WTC11 (cell line): ENCODE data around the gene OPN3. TPM values are rescaled to one million over a fixed set of nuclear protein-coding genes. Genes with fewer than 3 reads are reported as not detected.

Experiments used
- ATAC-seq: fragments of 200-7000 bp; cut with Tn5 transposase; 2 replicates; pipeline ENCODE4 v1.10.0; 2021; ENCODE audit warnings: mild to moderate bottlenecking, moderate library complexity
- CTCF ChIA-PET: fragments of 300-600 bp; sonication (Branson Sonifier 250); formaldehyde crosslinking; loops from one replicate; lab custom pipeline; 2021; ENCODE audit warnings: antibody characterized with exemption; lab: Charles Lee
- POLR2A ChIA-PET: fragments of 350-600 bp; sonication (Branson Sonifier 250); formaldehyde crosslinking; loops from one replicate; lab custom pipeline; 2021; ENCODE audit warnings: antibody characterized with exemption; lab: Charles Lee
- DNase-seq: peaks from one replicate; pipeline ENCODE4 v3.0.0; 2021; ENCODE audit warnings: low spot score
- H3K27ac Mint-ChIP-seq: 2 replicates; pipeline ENCODE4 v1.8.0; 2021; ENCODE audit warnings: mixed read lengths
- H3K27me3 Mint-ChIP-seq: 2 replicates; pipeline ENCODE4 v1.8.0; 2021; ENCODE audit warnings: low read depth, mild to moderate bottlenecking, moderate library complexity, mixed read lengths
- H3K36me3 Mint-ChIP-seq: 2 replicates; pipeline ENCODE4 v1.8.0; 2021; ENCODE audit warnings: mixed read lengths
- H3K4me1 Mint-ChIP-seq: 2 replicates; pipeline ENCODE4 v1.8.0; 2022; ENCODE audit warnings: mixed read lengths
- H3K4me3 Mint-ChIP-seq: 2 replicates; pipeline ENCODE4 v1.8.0; 2021; ENCODE audit warnings: mild to moderate bottlenecking, moderate library complexity, mixed read lengths
- H3K9me3 Mint-ChIP-seq: 2 replicates; pipeline ENCODE4 v1.8.0; 2021; ENCODE audit warnings: mixed read lengths
- AFF4 ChIP-seq: sonication (generic); formaldehyde crosslinking; IDR thresholded peaks from 2 replicates; pipeline ENCODE4 v1.8.1; 2023; ENCODE audit warnings: mild to moderate bottlenecking, missing genetic modification reagents, borderline replicate concordance
- ATF3 ChIP-seq: sonication (generic); formaldehyde crosslinking; conservative IDR thresholded peaks from 2 replicates; pipeline ENCODE4 v1.8.1; 2022; ENCODE audit warnings: mild to moderate bottlenecking, missing genetic modification reagents
- CBFB ChIP-seq: sonication (generic); formaldehyde crosslinking; IDR thresholded peaks from 2 replicates; pipeline ENCODE4 v1.8.1; 2022; ENCODE audit warnings: mild to moderate bottlenecking, low read depth, missing genetic modification reagents
- CDX4 ChIP-seq: fragments of 250-450 bp; sonication (Bioruptor Pico); IDR thresholded peaks from 2 replicates; pipeline ENCODE4 v1.9.0; 2021; ENCODE audit warnings: moderate library complexity, mild to moderate bottlenecking, inconsistent platforms, borderline replicate concordance
- E2F1 ChIP-seq: sonication (generic); formaldehyde crosslinking; IDR thresholded peaks from 2 replicates; pipeline ENCODE4 v1.8.0; 2022; ENCODE audit warnings: mild to moderate bottlenecking, missing genetic modification reagents
- EMX1 ChIP-seq: fragments of 250-450 bp; sonication (Bioruptor Pico); IDR thresholded peaks from 2 replicates; pipeline ENCODE4 v1.8.0; 2021; ENCODE audit warnings: mild to moderate bottlenecking
- ESRRA ChIP-seq: sonication (generic); formaldehyde crosslinking; IDR thresholded peaks from 2 replicates; pipeline ENCODE4 v1.8.1; 2022; ENCODE audit warnings: mild to moderate bottlenecking, missing genetic modification reagents, borderline replicate concordance
- FOXP1 ChIP-seq: sonication (generic); formaldehyde crosslinking; IDR thresholded peaks from 2 replicates; pipeline ENCODE4 v1.8.0; 2022; ENCODE audit warnings: missing genetic modification reagents, mild to moderate bottlenecking, moderate library complexity, borderline replicate concordance
- HMGA2 ChIP-seq: fragments of 250-450 bp; sonication (Bioruptor Pico); IDR thresholded peaks from 2 replicates; pipeline ENCODE4 v1.4.0; 2021; ENCODE audit warnings: mild to moderate bottlenecking, moderate library complexity
- HMGXB4 ChIP-seq: sonication (generic); formaldehyde crosslinking; IDR thresholded peaks from 2 replicates; pipeline ENCODE4 v1.8.1; 2023; ENCODE audit warnings: mild to moderate bottlenecking, moderate library complexity, missing genetic modification reagents
- IRF1 ChIP-seq: sonication (generic); formaldehyde crosslinking; IDR thresholded peaks from 2 replicates; pipeline ENCODE4 v1.8.0; 2023; ENCODE audit warnings: missing genetic modification reagents
- IRF2 ChIP-seq: sonication (generic); formaldehyde crosslinking; IDR thresholded peaks from 2 replicates; pipeline ENCODE4 v1.8.0; 2022; ENCODE audit warnings: low read depth, missing genetic modification reagents, borderline replicate concordance
- JAZF1 ChIP-seq: fragments of 250-450 bp; sonication (Bioruptor Pico); IDR thresholded peaks from 2 replicates; pipeline ENCODE4 v1.9.0; 2021; ENCODE audit warnings: moderate library complexity, mild to moderate bottlenecking, inconsistent platforms
- KAT7 ChIP-seq: sonication (generic); formaldehyde crosslinking; IDR thresholded peaks from 2 replicates; pipeline ENCODE4 v1.8.1; 2023; ENCODE audit warnings: missing genetic modification reagents, mild to moderate bottlenecking, borderline replicate concordance
- MLX ChIP-seq: sonication (generic); formaldehyde crosslinking; IDR thresholded peaks from 2 replicates; pipeline ENCODE4 v1.8.1; 2023; ENCODE audit warnings: mild to moderate bottlenecking, missing genetic modification reagents, moderate library complexity
- NFE2L1 ChIP-seq: sonication (generic); formaldehyde crosslinking; IDR thresholded peaks from 2 replicates; pipeline ENCODE4 v1.8.1; 2023; ENCODE audit warnings: missing genetic modification reagents
- NFYB ChIP-seq: sonication (generic); formaldehyde crosslinking; conservative IDR thresholded peaks from 2 replicates; pipeline ENCODE4 v1.8.0; 2022; ENCODE audit warnings: low read depth, missing genetic modification reagents
- NR2C2 ChIP-seq: sonication (generic); formaldehyde crosslinking; IDR thresholded peaks from 2 replicates; pipeline ENCODE4 v1.8.0; 2022; ENCODE audit warnings: mild to moderate bottlenecking, missing genetic modification reagents
- NR3C1 ChIP-seq: sonication (generic); formaldehyde crosslinking; conservative IDR thresholded peaks from 2 replicates; pipeline ENCODE4 v1.8.1; 2023; ENCODE audit warnings: low read depth, mild to moderate bottlenecking, missing genetic modification reagents
- OVOL2 ChIP-seq: fragments of 250-450 bp; sonication (Bioruptor Pico); IDR thresholded peaks from 2 replicates; pipeline ENCODE4 v1.9.0; 2021; ENCODE audit warnings: mild to moderate bottlenecking, borderline replicate concordance
- PREB ChIP-seq: sonication (generic); formaldehyde crosslinking; IDR thresholded peaks from 2 replicates; pipeline ENCODE4 v1.8.1; 2022; ENCODE audit warnings: mild to moderate bottlenecking, missing genetic modification reagents, moderate library complexity, borderline replicate concordance
- TP53 ChIP-seq: sonication (generic); formaldehyde crosslinking; IDR thresholded peaks from 2 replicates; pipeline ENCODE4 v1.8.1; 2023; ENCODE audit warnings: mild to moderate bottlenecking, missing genetic modification reagents
- ZBTB21 ChIP-seq: sonication (generic); formaldehyde crosslinking; IDR thresholded peaks from 2 replicates; pipeline ENCODE4 v1.8.1; 2023; ENCODE audit warnings: mild to moderate bottlenecking, missing genetic modification reagents, borderline replicate concordance
- ZNF121 ChIP-seq: sonication (generic); formaldehyde crosslinking; IDR thresholded peaks from 2 replicates; pipeline ENCODE4 v1.8.0; 2023; ENCODE audit warnings: missing genetic modification reagents
- ZNF671 ChIP-seq: fragments of 250-450 bp; sonication (Bioruptor Pico); IDR thresholded peaks from 2 replicates; pipeline ENCODE4 v1.8.0; 2021; ENCODE audit warnings: mild to moderate bottlenecking
- total RNA-seq: library from RNA; stranded (reverse); gene quantifications from 3 replicates; pipeline ENCODE4 v1.2.3, GENCODE V29; 2021

OPN3 gene
- total RNA-seq, 1 experiment from 2014 or later: 17.2 TPM

- H3K4me1 Mint-ChIP-seq: no peaks in the 10 kb centered on the region
- no peak overlapping the region; the same call in 1 of the 2 replicates for H3K27ac Mint-ChIP-seq
- H3K9me3 Mint-ChIP-seq: no peaks in the 10 kb centered on the region
- ChIA-PET CTCF (interaction anchor here (1.2 kb wide), 1 partner anchor 21 kb away, joined by 3 read pairs; no protein-coding TSS in a partner anchor), POLR2A (no interaction called here)
- no peak for TF ChIP-seq CBFB (CRISPR knock-in tag)
- TF ChIP-seq IRF2 (CRISPR knock-in tag): no peak
- TF ChIP-seq FOXP1 (CRISPR knock-in tag): no peak
- TF ChIP-seq KAT7 (CRISPR knock-in tag): no peak
- no peak for TF ChIP-seq ATF3 (CRISPR knock-in tag)
- TF ChIP-seq OVOL2 (CRISPR knock-in tag): no peak
- no peak for TF ChIP-seq NFE2L1 (CRISPR knock-in tag)
- TF ChIP-seq NR2C2 (CRISPR knock-in tag): no peak
- no peak for TF ChIP-seq NR3C1
- no peak for TF ChIP-seq PREB (CRISPR knock-in tag)
- TF ChIP-seq IRF1 (CRISPR knock-in tag): no peak
- TF ChIP-seq MLX (CRISPR knock-in tag): no peak
- TF ChIP-seq TP53 (CRISPR knock-in tag): no peak
- no peak for TF ChIP-seq HMGA2
- TF ChIP-seq EMX1 (CRISPR knock-in tag): no peak
- TF ChIP-seq ZNF121 (CRISPR knock-in tag): no peak
- TF ChIP-seq ZBTB21 (CRISPR knock-in tag): no peak
- TF ChIP-seq JAZF1 (CRISPR knock-in tag): no peak
- no peak for TF ChIP-seq ZNF671 (CRISPR knock-in tag)
- TF ChIP-seq NFYB: no peak
- no peaks in the 10 kb centered on the region for H3K27me3 Mint-ChIP-seq
- no peak for DNase-seq
- H3K4me3 Mint-ChIP-seq: no peak overlapping the region
- H3K36me3 Mint-ChIP-seq: no peaks in the 10 kb centered on the region
- ATAC-seq: peak; percentile 70
Observed at GRCh38 chr1:241590719-241591118, 49.5 kb downstream of the OPN3 start.

GRCh38 chr1:241589521-241589920 lies 50.6 kb downstream of the OPN3 start:
- Mint-ChIP-seq H3K4me1 (no peaks in the 10 kb centered on the region), H3K27me3 (no peaks in the 10 kb centered on the region), H3K9me3 (no peaks in the 10 kb centered on the region), H3K27ac (no peak overlapping the region), H3K36me3 (no peaks in the 10 kb centered on the region), H3K4me3 (no peak overlapping the region)
- POLR2A ChIA-PET: no interaction called here
- ATAC-seq (no peak), DNase-seq (no peak)
- CTCF ChIA-PET: no interaction called here
- TF ChIP-seq ESRRA (CRISPR knock-in tag) (no peak), NR3C1 (no peak), HMGXB4 (CRISPR knock-in tag) (no peak), ZBTB21 (CRISPR knock-in tag) (no peak), E2F1 (no peak), CDX4 (CRISPR knock-in tag) (no peak), AFF4 (CRISPR knock-in tag) (no peak)
